ENCODE measurements around the gene MTA3.
A peak's percentile ranks its signal among the peaks of the same experiment; 100 is the strongest.
"Not testable (repeated sequence)": the region's sequence is repeated elsewhere in the genome, so short reads cannot be mapped to it uniquely, and the experiment has no call there.

Gene MTA3

GRCh38 chr2:42567806-42568400 lies 529 bp upstream of the MTA3 start:
- peak overlapping the region in 1 of 2 donors; percentile 18 for H3K4me3 ChIP-seq (ENCODE audit: low read depth in 1 of 2, low read length in 2 of 2)
- peaks cover 23% of the 10 kb centered on the region for H3K4me1 ChIP-seq (ENCODE audit: insufficient read depth, low read length)
- no peaks in the 10 kb centered on the region for H3K27me3 ChIP-seq (ENCODE audit: control insufficient read depth in 1 of 2, insufficient read depth in 2 of 2, low read length in 2 of 2)
- no peaks in the 10 kb centered on the region for H3K36me3 ChIP-seq (ENCODE audit: insufficient read depth, low read length)
- peak overlapping the region; percentile 86 for H3K27ac ChIP-seq (ENCODE audit: low read depth, low read length)
- no peaks in the 10 kb centered on the region for H3K9me3 ChIP-seq (ENCODE audit: low read length)
- H3K9ac ChIP-seq (ENCODE audit: low read length): peak overlapping the region; percentile 2

GRCh38 chr2:42569116-42569711 lies 782 bp downstream of the MTA3 start:
- Histone ChIP-seq H3K9me3 (ENCODE audit: low read length) (no peaks in the 10 kb centered on the region), H3K4me1 (ENCODE audit: insufficient read depth, low read length) (peaks cover 23% of the 10 kb centered on the region), H3K4me3 (ENCODE audit: low read depth in 1 of 2, low read length in 2 of 2) (peak overlapping the region; percentile 56 to 81), H3K9ac (ENCODE audit: low read length) (peak overlapping the region; percentile 25), H3K27ac (ENCODE audit: low read depth, low read length) (peak overlapping the region; percentile 94), H3K36me3 (ENCODE audit: insufficient read depth, low read length) (no peaks in the 10 kb centered on the region), H3K27me3 (ENCODE audit: control insufficient read depth in 1 of 2, insufficient read depth in 2 of 2, low read length in 2 of 2) (no peaks in the 10 kb centered on the region)

DNA sequence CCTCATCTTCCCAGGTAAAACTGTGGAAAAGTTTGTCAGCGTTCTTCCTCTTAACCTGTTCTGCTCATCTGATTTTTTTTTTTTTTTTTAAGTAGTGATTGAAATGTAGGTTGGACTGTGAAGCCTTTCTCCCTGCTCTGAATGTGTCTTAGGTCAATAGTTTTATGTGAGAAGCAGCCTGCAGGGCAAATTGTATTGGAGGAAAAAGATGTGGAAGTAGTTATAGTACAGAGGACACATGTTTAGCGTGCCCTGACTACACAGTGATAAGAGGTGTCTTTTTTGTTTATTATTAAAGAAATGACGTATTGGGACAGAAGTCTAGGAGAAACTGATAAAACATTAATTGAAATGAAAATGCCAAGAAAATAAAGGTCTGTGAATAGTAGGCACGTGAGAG lies 1.5 kb downstream of the MTA3 start:
- H3K4me3 ChIP-seq (ENCODE audit: low read depth in 1 of 2, low read length in 2 of 2): peak overlapping the region; percentile 45 to 56
- H3K9me3 ChIP-seq (ENCODE audit: low read length): no peaks in the 10 kb centered on the region
- H3K9ac ChIP-seq (ENCODE audit: low read length): peak overlapping the region; percentile 25
- peaks cover 23% of the 10 kb centered on the region for H3K4me1 ChIP-seq (ENCODE audit: insufficient read depth, low read length)
- H3K27ac ChIP-seq (ENCODE audit: low read depth, low read length): no peak overlapping the region
- no peaks in the 10 kb centered on the region for H3K36me3 ChIP-seq (ENCODE audit: insufficient read depth, low read length)
- no peaks in the 10 kb centered on the region for H3K27me3 ChIP-seq (ENCODE audit: control insufficient read depth in 1 of 2, insufficient read depth in 2 of 2, low read length in 2 of 2)

DNA sequence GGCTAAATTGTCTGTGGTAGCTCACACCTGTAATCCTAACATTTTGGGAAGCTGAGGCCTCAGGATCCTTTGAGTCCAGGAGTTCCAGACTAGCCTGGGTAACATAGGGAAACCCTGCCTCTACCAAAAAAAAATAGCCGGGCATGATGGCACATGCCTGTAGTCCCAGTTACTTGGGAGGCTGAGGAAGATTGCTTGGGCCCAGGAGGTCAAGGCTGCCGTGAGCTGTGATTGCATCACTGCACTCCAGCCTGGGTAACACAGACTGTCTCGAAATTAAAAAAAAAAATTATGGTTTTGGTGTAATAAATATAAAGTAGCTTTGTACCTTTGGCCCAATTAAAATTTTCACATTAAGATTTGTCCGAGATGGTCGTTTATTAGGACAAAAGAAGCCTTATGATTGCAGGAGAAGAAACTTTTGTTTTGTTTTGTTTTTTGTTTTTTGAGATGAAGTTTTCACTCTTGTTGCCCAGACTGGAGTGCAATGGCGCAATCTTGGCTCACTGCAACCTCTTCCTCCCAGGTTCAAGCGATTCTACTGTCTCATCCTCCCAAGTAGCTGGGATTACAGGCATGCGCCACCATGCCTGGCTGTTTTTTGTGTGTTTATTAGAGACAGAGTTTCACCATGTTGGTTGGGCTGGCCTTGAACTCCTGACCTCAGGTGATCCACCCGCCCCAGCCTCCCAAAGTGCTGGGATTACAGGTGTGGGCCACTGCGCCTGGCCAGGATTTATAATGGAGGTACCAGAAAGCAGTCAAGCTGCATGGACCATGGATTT lies 4.1 kb downstream of the MTA3 start:
- Histone ChIP-seq H3K9ac (ENCODE audit: low read length) (no peak overlapping the region), H3K4me1 (ENCODE audit: insufficient read depth, low read length) (peaks cover 14% of the 10 kb centered on the region), H3K27me3 (ENCODE audit: control insufficient read depth in 1 of 2, insufficient read depth in 2 of 2, low read length in 2 of 2) (no peaks in the 10 kb centered on the region), H3K27ac (ENCODE audit: low read depth, low read length) (no peak overlapping the region), H3K36me3 (ENCODE audit: insufficient read depth, low read length) (no peaks in the 10 kb centered on the region), H3K9me3 (ENCODE audit: low read length) (no peaks in the 10 kb centered on the region), H3K4me3 (ENCODE audit: low read depth in 1 of 2, low read length in 2 of 2) (no peak overlapping the region)

- peaks cover 7% of the 10 kb centered on the region for H3K4me1 ChIP-seq (ENCODE audit: insufficient read depth, low read length)
- no peak overlapping the region for H3K27ac ChIP-seq (ENCODE audit: low read depth, low read length)
- H3K9ac ChIP-seq (ENCODE audit: low read length): no peak overlapping the region
These were observed 4.8 kb downstream of the MTA3 start for GRCh38 chr2:42573256-42573655.

DNA sequence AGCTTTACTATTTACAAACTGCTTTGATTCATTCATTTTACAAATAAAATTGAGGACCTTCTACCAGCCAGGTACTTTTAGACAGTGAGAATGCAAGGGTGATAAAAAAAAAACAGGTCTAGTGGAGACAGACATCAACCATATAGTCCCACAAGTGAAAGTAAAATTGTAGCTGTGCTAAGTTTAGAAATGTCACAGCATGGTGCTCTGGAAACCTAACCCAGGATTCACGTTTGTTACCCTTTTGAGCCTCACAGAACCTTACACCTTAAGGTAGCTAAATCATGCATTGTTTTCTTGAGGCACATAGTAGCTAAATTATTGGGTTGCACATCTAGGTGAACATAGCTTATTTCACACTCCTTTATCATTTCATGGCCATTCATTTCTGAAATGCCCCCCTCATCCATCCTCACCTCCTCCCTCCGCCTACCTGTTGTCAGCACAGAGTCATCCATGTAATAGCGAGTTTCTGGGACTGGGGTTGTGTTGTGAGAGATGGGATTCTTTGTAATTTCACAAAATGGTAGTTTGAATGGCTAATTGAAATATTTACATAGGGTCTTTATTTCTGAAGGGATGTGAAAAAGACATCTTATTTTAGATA lies 7.1 kb downstream of the MTA3 start:
- H3K4me3 ChIP-seq (ENCODE audit: low read depth in 1 of 2, low read length in 2 of 2): no peak overlapping the region
- no peaks in the 10 kb centered on the region for H3K27me3 ChIP-seq (ENCODE audit: control insufficient read depth in 1 of 2, insufficient read depth in 2 of 2, low read length in 2 of 2)
- no peaks in the 10 kb centered on the region for H3K4me1 ChIP-seq (ENCODE audit: insufficient read depth, low read length)
- peaks cover 7% of the 10 kb centered on the region for H3K36me3 ChIP-seq (ENCODE audit: insufficient read depth, low read length)
- no peak overlapping the region for H3K27ac ChIP-seq (ENCODE audit: low read depth, low read length)
- H3K9me3 ChIP-seq (ENCODE audit: low read length): no peaks in the 10 kb centered on the region
- H3K9ac ChIP-seq (ENCODE audit: low read length): no peak overlapping the region

More at GRCh38 chr2:42573256-42573655, 4.8 kb downstream of the MTA3 start:
- H3K4me3 ChIP-seq (ENCODE audit: low read depth in 1 of 2, low read length in 2 of 2): no peak overlapping the region
- no peaks in the 10 kb centered on the region for H3K27me3 ChIP-seq (ENCODE audit: control insufficient read depth in 1 of 2, insufficient read depth in 2 of 2, low read length in 2 of 2)
- no peaks in the 10 kb centered on the region for H3K9me3 ChIP-seq (ENCODE audit: low read length)
- no peaks in the 10 kb centered on the region for H3K36me3 ChIP-seq (ENCODE audit: insufficient read depth, low read length)

DNA sequence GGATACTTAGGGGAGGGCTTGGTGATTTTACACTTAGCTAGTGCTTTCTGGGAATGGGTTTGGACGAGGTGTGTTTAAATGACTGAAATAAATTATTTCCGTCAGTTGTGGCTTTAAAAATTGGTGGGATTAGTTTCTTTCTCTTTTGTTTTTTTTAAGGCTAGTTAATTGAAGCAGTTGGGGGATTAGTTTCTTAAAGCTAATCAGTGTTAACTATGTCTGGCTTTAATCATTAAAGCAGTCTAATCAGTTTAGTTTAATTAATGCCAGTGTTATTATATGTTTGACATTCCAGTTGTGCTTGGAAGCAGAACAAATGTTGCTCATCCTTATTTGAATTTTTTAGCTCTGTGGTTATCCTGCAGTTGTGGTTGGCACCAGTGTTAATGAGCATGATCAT lies 10.2 kb downstream of the MTA3 start:
- Histone ChIP-seq H3K4me1 (ENCODE audit: insufficient read depth, low read length) (no peaks in the 10 kb centered on the region), H3K27me3 (ENCODE audit: control insufficient read depth in 1 of 2, insufficient read depth in 2 of 2, low read length in 2 of 2) (no peaks in the 10 kb centered on the region), H3K9ac (ENCODE audit: low read length) (no peak overlapping the region), H3K27ac (ENCODE audit: low read depth, low read length) (no peak overlapping the region), H3K4me3 (ENCODE audit: low read depth in 1 of 2, low read length in 2 of 2) (no peak overlapping the region), H3K9me3 (ENCODE audit: low read length) (no peaks in the 10 kb centered on the region), H3K36me3 (ENCODE audit: insufficient read depth, low read length) (peaks cover 7% of the 10 kb centered on the region)

DNA sequence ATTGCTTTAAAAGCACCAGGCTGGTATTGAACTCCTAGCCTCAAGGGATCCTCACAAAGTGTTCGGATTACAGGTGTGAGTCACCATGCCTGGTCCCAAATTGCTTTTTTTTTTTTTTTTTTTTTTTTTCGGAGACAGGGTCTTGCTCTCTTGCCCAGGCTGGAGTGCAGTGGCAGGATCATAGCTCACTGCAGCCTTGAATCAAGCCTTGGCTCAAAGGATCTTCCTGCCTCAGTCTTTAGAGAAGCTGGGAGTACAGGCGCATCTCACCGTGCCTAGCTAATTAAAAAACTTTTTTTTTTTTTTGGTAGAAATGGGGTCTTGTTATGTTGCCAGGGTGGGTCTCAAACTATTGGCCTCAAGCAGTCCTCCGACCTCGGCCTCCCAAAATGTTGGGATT lies 12.8 kb downstream of the MTA3 start:
- H3K4me1 ChIP-seq (ENCODE audit: insufficient read depth, low read length): no peaks in the 10 kb centered on the region
- H3K27ac ChIP-seq (ENCODE audit: low read depth, low read length): no peak overlapping the region
- no peak overlapping the region for H3K4me3 ChIP-seq (ENCODE audit: low read depth in 1 of 2, low read length in 2 of 2)
- no peaks in the 10 kb centered on the region for H3K9me3 ChIP-seq (ENCODE audit: low read length)
- peaks cover 7% of the 10 kb centered on the region for H3K36me3 ChIP-seq (ENCODE audit: insufficient read depth, low read length)
- no peak overlapping the region for H3K9ac ChIP-seq (ENCODE audit: low read length)
- H3K27me3 ChIP-seq (ENCODE audit: control insufficient read depth in 1 of 2, insufficient read depth in 2 of 2, low read length in 2 of 2): no peaks in the 10 kb centered on the region

- H3K9me3 ChIP-seq (ENCODE audit: low read length); H3K4me3 ChIP-seq (ENCODE audit: low read depth in 1 of 2, low read length in 2 of 2); H3K36me3 ChIP-seq (ENCODE audit: insufficient read depth, low read length); H3K27ac ChIP-seq (ENCODE audit: low read depth, low read length); H3K27me3 ChIP-seq (ENCODE audit: control insufficient read depth in 1 of 2, insufficient read depth in 2 of 2, low read length in 2 of 2); H3K4me1 ChIP-seq (ENCODE audit: insufficient read depth, low read length); H3K9ac ChIP-seq (ENCODE audit: low read length): not testable (repeated sequence)
These were observed 16.2 kb downstream of the MTA3 start for GRCh38 chr2:42584628-42585027.

GRCh38 chr2:42585779-42586178 lies 17.3 kb downstream of the MTA3 start:
- Histone ChIP-seq H3K27me3 (ENCODE audit: control insufficient read depth in 1 of 2, insufficient read depth in 2 of 2, low read length in 2 of 2) (no peaks in the 10 kb centered on the region), H3K9me3 (ENCODE audit: low read length) (no peaks in the 10 kb centered on the region), H3K36me3 (ENCODE audit: insufficient read depth, low read length) (no peaks in the 10 kb centered on the region), H3K27ac (ENCODE audit: low read depth, low read length) (no peak overlapping the region), H3K4me3 (ENCODE audit: low read depth in 1 of 2, low read length in 2 of 2) (no peak overlapping the region), H3K4me1 (ENCODE audit: insufficient read depth, low read length) (no peaks in the 10 kb centered on the region), H3K9ac (ENCODE audit: low read length) (no peak overlapping the region)

GRCh38 chr2:42587526-42588117 lies 19.2 kb downstream of the MTA3 start:
- no peaks in the 10 kb centered on the region for H3K27me3 ChIP-seq (ENCODE audit: control insufficient read depth in 1 of 2, insufficient read depth in 2 of 2, low read length in 2 of 2)
- no peaks in the 10 kb centered on the region for H3K36me3 ChIP-seq (ENCODE audit: insufficient read depth, low read length)
- H3K4me3 ChIP-seq (ENCODE audit: low read depth in 1 of 2, low read length in 2 of 2): no peak overlapping the region
- H3K4me1 ChIP-seq (ENCODE audit: insufficient read depth, low read length): no peaks in the 10 kb centered on the region
- no peak overlapping the region for H3K27ac ChIP-seq (ENCODE audit: low read depth, low read length)
- no peaks in the 10 kb centered on the region for H3K9me3 ChIP-seq (ENCODE audit: low read length)
- H3K9ac ChIP-seq (ENCODE audit: low read length): no peak overlapping the region
